Ammon's horn (tissue), 1 donor: ENCODE results near the gene ARSG.
"Not testable (repeated sequence)": the region's sequence is repeated elsewhere in the genome, so short reads cannot be mapped to it uniquely, and the experiment has no call there.

Experiments used
- DNase-seq: peaks from one replicate; pipeline ENCODE4 v3.0.0-alpha.2; 2016; ENCODE audit warnings: low spot score

Gene ARSG

DNA sequence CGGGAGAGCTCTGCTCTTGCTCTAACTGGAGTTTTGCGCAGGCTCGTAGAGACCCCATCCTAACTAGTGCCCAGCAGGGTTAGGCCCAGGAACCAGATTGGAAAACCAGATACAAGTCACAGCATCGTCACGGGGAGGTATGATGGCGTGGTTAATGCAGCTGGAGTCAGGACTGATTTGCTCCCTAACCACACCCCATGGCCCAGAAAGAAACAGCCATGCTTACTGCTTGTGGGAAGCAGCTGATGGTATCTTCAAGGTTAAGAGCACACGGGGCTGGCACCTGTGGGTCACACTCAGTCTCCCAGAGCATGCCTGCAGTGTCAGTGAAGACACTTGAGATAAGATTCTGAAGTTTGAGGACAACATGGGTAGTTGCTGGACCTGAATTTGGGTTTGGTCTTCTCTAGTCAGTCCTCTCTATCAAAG is 105.8 kb downstream of the ARSG start:
- DNase-seq, result no peak

DNA sequence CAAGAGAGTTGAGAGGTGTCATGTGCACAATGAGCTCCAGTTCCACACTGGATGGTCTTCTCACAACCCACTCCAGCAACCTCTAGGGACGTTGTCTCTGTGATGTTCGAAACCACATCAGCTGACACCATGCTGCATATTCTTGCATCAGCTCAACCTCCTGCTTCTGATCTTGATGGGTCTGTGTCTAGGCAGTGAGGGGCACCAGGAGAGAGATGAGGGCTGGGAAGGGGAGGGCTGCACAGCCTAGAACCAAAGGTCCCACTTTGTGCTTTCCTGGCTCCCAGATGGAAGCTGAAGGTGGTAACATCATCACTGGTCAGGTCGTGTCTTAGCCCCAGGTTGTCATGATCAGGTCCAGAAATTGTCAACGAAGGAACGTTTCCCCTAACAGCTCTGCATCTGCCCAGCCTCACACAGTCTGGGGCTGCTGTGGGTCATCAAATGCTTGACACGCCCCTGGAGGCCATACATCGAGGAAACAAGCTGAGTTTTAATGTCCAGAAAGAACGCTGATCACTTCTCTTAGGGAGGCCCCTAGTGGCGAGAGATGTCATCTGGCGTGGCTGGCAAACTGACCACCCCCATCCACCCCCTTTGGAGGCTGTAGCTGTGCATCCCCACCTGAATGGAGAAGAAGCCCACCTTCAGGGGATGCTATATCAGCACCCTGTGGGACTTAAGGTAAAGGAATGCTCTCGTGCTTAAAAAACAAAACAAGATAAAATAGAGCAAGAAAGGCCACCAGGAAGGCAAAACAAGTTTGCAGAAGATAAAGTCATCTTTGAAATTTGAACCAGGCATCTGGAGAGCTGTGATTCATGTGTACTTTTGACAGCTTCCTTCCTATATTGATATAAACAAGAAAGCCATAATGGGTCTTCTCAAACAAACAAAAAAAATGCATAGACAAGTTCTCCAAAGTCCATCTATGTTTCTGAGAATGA is 107.7 kb downstream of the ARSG start:
- peak; percentile 35 for DNase-seq

DNA sequence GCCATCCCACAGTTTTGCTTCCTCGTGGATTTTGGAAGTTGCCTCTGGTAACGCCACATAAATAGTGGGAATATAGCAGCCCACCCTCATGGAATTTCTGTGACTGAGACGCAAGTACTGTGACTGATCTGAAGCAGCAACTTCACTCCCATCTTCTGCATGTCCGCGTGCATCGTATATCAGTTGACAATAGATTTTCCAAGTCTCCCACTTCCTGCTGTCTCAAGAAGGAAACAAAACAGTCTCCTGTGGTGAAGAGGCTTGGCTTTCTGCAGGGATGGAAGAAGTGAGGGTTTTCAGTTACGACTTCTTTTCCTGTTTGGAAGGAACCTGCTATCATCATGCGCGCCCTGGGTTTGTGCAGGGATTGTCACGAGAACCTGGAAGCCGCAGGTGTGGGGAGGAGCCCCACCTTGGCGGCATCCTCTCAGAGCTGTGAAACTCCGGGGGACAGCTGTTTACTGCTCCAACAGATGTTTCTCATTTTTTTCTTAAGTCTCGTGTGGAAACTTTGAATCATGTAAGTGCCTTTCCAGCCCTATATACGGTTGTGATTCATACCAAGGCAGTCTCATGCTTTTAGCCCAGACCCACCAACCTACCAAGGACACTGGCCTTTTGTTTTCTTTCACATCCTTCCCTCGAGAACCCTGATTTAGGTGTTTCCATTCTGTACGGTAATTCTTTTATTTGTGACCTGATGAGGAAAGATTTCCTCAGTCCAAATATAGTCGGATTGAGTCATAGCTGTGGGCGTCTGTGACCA is 108.5 kb downstream of the ARSG start:
- DNase-seq, result no peak

DNA sequence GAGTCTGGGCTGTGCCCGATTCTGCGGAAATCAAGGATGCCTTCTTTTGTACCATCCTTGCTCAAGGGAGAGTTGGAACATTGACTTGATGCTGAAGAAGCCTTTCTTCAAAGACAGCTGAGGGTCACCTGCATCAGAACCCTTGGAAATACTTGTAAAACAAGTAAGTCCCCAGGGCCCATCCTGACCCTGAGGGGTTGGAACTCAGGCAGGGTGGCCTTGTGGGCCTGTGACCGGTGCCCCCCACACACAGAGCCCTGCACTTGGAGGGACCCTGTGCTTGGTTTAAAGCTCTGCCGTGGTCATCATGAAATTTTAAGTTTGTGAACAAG is 109.1 kb downstream of the ARSG start:
- no peak for DNase-seq

DNA sequence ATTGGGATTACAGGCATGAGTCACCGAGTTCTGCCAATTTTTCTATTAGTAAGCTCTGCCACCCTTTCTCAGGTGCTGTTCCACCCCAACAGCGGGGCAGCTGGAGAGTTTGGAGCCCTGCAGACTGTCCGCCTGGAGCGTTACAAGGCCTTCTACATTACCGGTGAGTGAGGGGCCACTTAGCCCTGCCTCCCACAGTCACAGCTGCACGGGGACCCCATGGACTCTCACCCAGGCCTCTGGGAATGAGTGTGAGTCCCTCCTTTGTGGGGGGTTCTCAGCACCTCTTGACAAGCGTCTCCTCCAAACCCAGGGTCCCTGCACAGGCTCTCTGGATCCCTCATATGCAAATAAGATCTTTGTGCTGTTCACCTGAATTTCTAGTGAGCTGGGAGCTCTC is 110.0 kb downstream of the ARSG start:
- DNase-seq, result no peak

DNA sequence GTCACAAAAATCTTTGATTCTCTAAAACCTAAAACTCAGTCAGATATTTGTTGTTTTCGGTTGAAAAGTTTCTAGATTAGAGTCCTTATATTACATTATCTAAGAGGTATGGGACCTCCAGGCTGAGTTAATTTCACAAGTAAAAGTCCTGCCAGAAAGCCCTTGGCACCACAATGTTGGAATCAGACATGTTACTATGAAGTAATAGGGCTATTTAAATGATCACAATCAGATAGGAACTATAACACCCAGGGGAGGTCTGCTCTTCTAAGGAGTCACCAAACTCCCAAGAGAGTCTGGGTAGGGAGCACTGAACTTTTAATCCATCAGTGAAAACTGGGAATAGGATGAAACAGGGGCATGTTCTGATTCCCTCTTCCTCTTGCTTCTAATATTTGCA is 111.8 kb downstream of the ARSG start:
- DNase-seq, result no peak

DNA sequence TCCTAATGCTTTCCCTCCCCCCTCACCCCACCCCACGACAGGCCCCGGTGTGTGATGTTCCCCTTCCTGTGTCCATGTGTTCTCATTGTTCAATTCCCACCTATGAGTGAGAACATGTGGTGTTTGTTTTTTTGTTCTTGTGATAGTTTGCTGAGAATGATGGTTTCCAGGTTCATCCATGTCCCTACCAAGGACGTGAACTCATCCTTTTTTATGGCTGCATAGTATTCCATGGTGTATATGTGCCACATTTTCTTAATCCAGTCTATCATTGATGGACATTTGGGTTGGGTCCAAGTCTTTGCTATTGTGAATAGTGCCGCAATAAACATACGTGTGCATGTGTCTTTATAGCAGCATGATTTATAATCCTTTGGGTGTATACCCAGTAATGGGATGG is 112.5 kb downstream of the ARSG start:
- not testable (repeated sequence) for DNase-seq

DNA sequence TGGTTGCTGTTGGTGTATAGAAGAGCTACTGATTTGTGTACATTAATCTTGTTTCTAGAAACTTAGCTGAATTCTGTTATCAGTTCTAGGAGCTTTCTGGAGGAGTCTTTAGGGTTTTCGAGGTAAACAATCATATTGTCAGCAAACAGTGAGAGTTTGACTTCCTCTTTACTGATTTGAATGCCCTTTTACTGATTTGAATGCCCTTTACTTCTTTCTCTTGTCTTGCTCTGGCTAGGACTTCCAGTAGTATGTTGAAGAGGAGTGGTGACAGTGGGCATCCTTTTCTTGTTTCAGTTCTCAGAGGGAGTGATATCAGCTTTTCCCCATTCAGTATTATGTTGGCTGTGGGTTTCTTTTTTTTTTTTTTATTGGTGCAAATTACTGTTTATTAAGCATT is 116.4 kb downstream of the ARSG start:
- DNase-seq, result not testable (repeated sequence)

DNA sequence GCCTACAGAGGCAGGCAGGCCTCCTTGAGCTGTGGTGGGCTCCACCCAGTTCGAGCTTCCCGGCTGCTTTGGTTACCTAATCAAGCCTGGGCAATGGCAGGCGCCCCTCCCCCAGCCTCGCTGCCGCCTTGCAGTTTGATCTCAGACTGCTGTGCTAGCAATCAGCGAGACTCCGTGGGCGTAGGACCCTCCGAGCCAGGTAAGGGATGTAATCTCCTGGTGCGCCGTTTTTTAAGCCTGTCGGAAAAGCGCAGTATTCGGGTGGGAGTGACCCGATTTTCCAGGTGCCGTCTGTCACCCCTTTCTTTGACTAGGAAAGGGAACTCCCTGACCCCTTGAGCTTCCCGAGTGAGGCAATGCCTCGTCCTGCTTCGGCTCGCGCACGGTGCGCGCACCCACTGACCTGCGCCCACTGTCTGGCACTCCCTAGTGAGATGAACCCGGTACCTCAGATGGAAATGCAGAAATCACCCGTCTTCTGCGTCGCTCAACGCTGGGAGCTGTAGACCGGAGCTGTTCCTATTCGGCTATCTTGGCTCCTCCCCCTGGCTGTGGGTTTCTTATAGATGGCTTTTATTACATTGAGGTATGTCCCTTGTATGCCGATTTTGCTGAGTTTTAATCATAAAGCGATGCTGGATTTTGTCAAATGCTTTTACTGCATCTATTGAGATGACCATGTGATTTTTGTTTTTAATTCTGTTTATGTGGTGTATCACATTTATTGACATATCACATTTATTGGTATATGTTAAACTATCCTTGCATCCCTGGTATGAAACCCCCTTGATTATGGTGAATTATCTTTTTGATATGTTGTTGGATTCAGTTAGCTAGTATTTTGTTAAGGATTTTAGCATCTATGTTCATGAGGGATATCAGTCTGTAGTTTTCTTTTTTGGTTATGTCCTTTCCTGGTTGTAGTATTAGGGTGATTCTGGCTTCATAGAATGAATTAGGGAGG is 122.6 kb downstream of the ARSG start:
- DNase-seq, result not testable (repeated sequence)

DNA sequence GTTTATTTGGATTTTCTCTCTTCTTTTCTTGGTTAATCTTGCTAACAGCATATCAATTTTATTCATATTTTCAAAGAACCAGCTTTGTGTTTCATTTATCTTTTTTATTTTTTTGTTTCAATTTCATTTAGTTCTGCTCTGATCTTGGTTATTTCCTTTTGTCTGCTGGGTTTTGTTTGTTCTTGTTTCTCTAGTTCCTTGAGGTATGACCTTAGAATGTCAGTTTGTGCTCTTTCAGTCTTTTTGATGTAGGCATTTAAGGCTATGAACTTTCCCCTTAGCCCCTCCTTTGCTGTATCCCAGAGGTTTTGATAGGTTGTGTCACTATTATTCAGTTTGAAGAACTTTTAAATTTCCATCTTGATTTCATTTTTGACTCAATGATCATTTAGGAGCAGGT is 123.6 kb downstream of the ARSG start:
- not testable (repeated sequence) for DNase-seq

DNA sequence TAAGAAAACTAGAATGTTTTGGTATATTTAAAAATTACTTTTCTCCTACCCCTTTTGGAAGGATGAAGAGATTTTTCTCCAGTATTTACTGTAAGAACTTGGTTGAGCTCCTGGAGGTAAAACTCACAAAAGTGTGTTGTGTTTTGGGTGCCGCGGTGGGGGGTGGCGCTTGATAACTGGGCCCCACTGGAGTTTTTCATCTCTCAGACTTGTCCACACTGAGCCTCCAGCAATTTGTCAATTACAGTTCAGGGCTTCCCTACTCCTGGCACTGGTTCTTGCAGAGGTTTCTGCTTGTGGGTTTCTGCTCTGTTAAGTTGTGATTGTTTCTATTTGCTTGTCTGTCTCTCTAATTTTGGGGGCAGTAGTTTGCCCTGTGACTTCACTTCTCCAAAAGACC is 126.0 kb downstream of the ARSG start:
- no peak for DNase-seq

DNA sequence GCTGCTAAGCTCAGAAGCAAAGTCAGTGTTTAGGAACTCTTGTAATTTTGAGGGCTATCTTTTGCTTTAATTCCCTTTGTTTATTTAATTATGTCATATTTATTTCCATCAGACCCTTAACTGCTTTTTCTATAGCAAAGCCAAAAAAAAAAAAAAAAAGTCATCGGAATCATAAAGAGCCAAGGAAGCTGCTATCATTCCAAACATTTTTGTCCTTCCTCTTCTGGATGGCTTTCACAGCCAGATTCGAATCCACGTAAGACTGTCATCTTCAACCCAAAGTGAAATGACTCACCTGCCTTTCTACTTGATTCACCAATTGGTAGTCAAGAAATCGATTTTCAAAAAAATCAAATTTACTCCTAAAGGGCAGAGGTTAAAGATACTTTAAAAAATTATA is 127.6 kb downstream of the ARSG start:
- DNase-seq, result no peak

DNA sequence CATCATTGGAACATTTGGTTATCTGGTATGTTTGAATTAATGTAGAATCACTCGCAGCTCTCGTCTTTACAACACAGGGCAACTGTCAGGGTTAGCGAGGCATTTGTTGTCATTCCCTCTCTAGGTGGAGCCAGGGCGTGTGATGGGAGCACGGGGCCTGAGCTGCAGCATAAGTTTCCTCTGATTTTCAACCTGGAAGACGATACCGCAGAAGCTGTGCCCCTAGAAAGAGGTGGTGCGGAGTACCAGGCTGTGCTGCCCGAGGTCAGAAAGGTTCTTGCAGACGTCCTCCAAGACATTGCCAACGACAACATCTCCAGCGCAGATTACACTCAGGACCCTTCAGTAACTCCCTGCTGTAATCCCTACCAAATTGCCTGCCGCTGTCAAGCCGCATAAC is 128.8 kb downstream of the ARSG start:
- DNase-seq, result no peak

DNA sequence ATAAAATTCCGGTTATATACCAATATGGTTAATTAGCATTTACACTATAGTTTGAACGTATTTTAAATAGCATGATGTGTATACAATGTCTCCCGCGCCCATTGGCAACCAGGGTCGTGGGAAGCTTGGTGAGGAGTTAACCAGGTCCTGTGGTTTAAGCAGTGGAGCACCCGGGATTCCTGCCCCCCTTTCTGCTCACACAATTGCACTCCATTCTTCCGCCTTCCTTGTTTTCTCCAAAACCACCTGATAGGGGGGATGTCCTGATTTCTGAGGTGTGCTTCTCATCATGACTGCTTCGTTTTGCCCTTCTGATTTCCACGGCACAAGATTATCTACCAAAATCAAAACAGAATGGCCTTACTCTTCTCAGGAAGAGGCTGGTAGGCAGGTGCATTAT is 130.2 kb downstream of the ARSG start:
- DNase-seq, result no peak

DNA sequence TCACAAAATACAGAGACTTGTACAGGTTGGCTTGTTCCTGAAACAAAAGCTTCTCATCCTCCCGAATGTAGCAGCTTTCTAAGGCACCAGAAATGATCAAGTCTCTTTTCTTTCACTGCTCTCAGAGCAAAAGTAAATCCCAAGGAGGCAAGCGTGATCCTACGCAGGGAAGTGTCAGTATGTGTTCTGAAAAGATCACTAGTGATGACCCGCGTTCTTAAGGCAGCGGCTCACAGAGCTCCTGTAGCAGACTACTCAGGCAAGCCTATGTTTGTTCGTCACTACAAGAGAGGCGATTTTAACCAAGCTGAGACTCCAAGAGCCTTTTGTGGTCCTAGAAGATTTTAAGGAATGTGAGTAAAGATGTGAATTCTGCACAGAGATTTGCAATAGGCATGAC is 131.5 kb downstream of the ARSG start:
- DNase-seq, result no peak

DNA sequence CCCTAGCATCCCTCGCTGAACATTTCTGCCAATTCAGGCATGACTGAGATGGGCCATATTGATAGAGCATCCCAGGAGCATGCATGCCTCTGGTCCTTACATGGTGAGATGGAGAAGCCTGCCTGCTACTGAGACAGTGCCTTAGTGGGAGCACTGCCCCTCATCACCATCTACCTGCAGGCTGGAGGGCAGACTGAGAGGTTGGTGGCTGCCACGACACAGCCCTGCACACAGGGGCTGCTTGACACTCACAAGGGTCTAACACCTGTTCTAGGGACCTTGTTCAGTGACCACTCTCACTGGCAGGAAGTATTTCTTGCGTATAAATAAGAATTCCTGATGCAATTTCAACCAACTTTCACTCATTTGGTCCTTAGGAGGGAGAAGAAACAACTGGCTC is 132.0 kb downstream of the ARSG start:
- DNase-seq, result no peak

DNA sequence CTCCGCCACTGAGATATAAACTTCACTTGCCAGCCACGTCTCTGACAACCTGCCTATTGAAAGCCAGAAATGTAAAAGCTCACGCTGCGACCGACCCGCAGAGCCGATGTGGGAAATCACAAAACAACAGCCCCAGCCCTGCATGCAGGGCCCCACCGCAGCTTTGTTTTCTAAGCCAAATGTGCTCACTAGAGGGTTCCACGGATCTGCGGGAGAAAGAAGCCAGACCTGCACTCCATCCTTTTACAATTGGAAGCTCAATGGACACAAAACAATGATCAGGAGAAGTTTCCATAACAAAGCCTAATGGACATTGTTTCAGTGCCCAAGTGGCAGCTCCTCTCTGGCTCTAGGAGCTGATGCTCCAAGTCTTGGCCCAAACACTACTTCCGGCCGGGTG is 132.9 kb downstream of the ARSG start:
- no peak for DNase-seq

DNA sequence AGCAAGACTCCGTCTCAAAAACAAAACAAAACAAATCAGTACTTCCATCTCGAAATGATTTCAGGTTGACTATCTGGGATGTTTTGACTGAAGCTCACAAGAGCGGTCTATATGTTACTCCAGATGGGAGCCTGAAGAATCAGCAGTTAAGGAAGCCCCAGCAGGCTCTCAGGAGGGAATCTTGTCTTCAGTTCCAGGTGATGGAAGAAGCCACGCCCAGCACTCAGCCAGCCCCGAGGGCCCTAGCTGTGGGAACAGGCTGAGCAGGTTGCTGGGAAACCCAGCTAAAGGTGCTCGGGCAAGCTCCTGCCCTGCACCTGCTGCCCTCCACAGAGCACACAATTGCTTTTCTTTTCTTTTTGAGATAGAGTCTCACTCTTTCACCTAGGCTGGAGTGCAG is 133.6 kb downstream of the ARSG start:
- DNase-seq, result no peak

DNA sequence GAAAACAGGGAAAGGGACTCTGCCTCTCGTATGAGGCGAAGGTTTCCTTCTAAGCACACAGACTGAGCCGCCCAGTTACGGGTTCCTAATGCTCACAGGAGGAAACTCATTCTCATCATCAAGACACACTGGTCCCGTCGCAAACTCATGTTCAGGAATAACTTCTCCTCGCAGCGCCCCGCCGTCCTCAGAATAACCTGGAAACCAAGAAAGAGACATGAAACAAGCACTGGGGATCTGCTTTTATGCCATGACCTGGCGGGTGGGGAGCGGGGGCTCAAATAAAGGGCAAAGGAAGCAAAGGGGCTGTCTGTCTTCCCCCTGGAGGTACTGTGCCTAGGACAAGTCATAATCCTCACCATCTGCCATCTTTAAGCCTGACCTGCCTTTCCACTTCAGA is 134.7 kb downstream of the ARSG start:
- DNase-seq, result no peak

DNA sequence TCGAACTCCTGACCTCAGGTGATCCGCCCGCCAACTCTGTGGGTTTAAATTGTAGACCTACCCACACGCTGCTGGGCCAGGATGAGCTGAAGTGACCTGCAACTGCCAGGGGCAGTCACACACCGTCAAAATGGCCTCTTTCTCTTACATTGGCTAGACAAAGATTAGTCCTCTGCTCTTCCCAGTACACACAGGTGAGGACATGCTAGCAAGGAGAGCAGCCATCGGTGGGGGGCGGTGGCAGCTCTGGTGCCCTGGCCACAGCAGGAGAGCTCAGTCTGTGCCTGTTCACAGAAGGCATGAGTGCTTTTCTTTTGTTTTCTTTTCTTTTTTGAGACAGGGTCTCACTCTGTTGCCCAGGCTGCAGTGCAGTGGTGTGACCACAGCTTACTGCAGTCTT is 136.3 kb downstream of the ARSG start:
- DNase-seq, result no peak

DNA sequence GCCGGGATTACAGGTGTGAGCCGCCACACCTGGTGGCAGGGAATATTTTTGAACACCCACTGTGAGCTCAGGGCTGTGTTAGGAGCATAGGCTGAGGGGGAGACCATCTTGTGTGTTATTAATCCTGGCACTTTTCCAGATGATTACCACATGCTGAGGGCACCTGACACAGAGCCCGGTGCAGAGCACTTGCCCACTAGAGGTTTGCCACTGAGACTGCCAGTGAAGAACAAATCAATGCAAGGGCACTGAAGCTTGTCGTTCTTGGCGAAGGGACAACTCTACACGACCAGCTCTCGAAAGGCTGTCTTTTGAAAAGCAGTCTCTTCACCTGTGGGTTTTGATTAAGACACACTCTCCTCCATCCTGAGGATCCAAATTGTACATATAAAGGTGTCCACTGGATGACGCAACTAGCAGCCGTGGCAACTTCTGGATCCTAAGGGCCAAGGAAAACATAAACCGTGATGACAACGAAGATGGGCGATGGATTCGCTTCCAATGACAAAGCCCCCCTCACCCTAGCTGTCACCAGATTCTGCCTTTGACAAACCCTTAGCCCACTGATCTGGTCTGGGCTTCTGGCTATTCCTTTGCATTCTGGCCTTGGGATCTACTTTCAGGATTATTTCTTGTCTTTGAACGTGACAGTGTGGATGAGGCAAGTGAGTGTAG is 137.3 kb downstream of the ARSG start:
- DNase-seq, result no peak

DNA sequence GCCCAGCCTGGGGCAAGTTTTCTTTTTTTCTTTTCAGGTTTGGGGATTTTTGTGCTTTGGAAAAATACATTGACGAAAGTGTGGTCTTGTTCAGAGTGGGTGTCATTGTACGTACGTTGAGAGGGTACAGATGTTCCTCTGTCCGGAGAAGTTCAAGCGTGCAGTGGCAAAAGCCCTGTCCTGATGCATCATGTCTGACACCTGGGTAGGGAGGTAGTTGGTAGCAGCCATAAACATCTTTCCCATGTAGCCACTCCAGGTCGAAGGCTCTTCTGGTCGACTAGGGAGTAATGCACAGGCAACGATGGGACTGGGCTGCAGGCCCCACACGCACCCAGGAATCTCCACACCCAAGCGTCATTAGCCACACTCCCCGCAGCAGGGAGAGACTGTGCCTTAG is 138.6 kb downstream of the ARSG start:
- DNase-seq, result no peak
